ENCODE data around the gene FTCDNL1.

Gene FTCDNL1

GRCh38 chr2:199806179-199806578, 44.8 kb downstream of the FTCDNL1 start (continued):
- TF ChIP-seq, protein P1, sequence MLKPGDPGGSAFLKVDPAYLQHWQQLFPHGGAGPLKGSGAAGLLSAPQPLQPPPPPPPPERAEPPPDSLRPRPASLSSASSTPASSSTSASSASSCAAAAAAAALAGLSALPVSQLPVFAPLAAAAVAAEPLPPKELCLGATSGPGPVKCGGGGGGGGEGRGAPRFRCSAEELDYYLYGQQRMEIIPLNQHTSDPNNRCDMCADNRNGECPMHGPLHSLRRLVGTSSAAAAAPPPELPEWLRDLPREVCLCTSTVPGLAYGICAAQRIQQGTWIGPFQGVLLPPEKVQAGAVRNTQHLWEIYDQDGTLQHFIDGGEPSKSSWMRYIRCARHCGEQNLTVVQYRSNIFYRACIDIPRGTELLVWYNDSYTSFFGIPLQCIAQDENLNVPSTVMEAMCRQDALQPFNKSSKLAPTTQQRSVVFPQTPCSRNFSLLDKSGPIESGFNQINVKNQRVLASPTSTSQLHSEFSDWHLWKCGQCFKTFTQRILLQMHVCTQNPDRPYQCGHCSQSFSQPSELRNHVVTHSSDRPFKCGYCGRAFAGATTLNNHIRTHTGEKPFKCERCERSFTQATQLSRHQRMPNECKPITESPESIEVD (tag by site-specific recombination; IDR thresholded peaks at IDR 0.05), result peak; percentile 43; the same call in 1 of the 2 replicates
- 0 out of 2 replicates have a peak, but pooled peaks have one; percentile 35 for TF ChIP-seq WT1 (tag by site-specific recombination; IDR thresholded peaks at IDR 0.05)
- no peak for TF ChIP-seq ZNF404 (tag by site-specific recombination; IDR thresholded peaks at IDR 0.05)
- TF ChIP-seq TRIM28 (IDR thresholded peaks at IDR 0.05; ENCODE audit: borderline replicate concordance, low read length), result peak; percentile 87

- Histone ChIP-seq H3K36me3 (ENCODE audit: control insufficient read depth in 2 of 2, insufficient read depth in 1 of 2, low read length in 2 of 2) (no peaks in the 10 kb centered on the region), H3K9me3 (ENCODE audit: control insufficient read depth, insufficient read depth, low read depth, low read length) (no peaks in the 10 kb centered on the region), H3K4me3 (ENCODE audit: low read depth, low read length) (no peak overlapping the region), H3K4me1 (ENCODE audit: control insufficient read depth, insufficient read depth, low read length) (peaks cover 7% of the 10 kb centered on the region; the same call in 1 of the 2 replicates), H3K27ac (ENCODE audit: extremely low read depth, low read depth, low read length) (no peak overlapping the region)
- ChIA-PET CTCF (interaction anchor here (0.7 to 1.1 kb wide), 3 partner anchors 9 to 134 kb away, joined by 3 to 4 read pairs (median 3); no protein-coding TSS in a partner anchor), POLR2A (no interaction called here)
- TF ChIP-seq SCRT1 (tag by site-specific recombination; IDR thresholded peaks at IDR 0.05; ENCODE audit: borderline replicate concordance), result no peak
- TF ChIP-seq ZNF433 (tag by site-specific recombination; IDR thresholded peaks at IDR 0.05; ENCODE audit: low read depth), result no peak
- TF ChIP-seq ZNF621 (tag by site-specific recombination; IDR thresholded peaks at IDR 0.05), result no peak
- TF ChIP-seq ZNF214 (tag by site-specific recombination; IDR thresholded peaks at IDR 0.05; ENCODE audit: borderline replicate concordance), result no peak
- TF ChIP-seq, protein P2, sequence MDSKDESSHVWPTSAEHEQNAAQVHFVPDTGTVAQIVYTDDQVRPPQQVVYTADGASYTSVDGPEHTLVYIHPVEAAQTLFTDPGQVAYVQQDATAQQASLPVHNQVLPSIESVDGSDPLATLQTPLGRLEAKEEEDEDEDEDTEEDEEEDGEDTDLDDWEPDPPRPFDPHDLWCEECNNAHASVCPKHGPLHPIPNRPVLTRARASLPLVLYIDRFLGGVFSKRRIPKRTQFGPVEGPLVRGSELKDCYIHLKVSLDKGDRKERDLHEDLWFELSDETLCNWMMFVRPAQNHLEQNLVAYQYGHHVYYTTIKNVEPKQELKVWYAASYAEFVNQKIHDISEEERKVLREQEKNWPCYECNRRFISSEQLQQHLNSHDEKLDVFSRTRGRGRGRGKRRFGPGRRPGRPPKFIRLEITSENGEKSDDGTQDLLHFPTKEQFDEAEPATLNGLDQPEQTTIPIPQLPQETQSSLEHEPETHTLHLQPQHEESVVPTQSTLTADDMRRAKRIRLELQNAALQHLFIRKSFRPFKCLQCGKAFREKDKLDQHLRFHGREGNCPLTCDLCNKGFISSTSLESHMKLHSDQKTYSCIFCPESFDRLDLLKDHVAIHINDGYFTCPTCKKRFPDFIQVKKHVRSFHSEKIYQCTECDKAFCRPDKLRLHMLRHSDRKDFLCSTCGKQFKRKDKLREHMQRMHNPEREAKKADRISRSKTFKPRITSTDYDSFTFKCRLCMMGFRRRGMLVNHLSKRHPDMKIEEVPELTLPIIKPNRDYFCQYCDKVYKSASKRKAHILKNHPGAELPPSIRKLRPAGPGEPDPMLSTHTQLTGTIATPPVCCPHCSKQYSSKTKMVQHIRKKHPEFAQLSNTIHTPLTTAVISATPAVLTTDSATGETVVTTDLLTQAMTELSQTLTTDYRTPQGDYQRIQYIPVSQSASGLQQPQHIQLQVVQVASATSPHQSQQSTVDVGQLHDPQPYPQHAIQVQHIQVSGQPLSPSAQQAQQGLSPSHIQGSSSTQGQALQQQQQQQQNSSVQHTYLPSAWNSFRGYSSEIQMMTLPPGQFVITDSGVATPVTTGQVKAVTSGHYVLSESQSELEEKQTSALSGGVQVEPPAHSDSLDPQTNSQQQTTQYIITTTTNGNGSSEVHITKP (tag by site-specific recombination; IDR thresholded peaks at IDR 0.05), result peak; percentile 42; the same call in 1 of the 2 replicates
- no peak for TF ChIP-seq ZNF639 (tag by site-specific recombination; IDR thresholded peaks at IDR 0.05)
- peak; percentile 83 for TF ChIP-seq ZIC2 (tag by site-specific recombination; IDR thresholded peaks at IDR 0.05)
- peak; percentile 21; the same call in 1 of the 2 replicates for TF ChIP-seq SCRT2 (tag by site-specific recombination; IDR thresholded peaks at IDR 0.05)
- TF ChIP-seq OSR2 (tag by site-specific recombination; IDR thresholded peaks at IDR 0.05), result no peak
- TF ChIP-seq, protein P3, sequence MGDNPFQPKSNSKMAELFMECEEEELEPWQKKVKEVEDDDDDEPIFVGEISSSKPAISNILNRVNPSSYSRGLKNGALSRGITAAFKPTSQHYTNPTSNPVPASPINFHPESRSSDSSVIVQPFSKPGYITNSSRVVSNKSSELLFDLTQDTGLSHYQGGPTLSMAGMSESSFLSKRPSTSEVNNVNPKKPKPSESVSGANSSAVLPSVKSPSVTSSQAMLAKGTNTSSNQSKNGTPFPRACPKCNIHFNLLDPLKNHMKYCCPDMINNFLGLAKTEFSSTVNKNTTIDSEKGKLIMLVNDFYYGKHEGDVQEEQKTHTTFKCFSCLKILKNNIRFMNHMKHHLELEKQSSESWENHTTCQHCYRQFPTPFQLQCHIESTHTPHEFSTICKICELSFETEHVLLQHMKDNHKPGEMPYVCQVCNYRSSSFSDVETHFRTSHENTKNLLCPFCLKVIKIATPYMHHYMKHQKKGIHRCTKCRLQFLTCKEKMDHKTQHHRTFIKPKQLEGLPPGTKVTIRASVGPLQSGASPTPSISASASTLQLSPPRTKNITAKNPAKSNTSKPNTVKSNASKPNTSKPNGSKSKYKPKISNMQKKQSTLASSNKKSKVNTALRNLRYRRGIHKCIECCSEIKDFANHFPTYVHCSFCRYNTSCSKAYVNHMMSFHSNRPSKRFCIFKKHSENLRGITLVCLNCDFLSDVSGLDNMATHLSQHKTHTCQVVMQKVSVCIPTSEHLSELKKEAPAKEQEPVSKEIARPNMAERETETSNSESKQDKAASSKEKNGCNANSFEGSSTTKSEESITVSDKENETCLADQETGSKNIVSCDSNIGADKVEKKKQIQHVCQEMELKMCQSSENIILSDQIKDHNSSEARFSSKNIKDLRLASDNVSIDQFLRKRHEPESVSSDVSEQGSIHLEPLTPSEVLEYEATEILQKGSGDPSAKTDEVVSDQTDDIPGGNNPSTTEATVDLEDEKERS (tag by site-specific recombination; IDR thresholded peaks at IDR 0.05), result no peak
- no peak for TF ChIP-seq ZNF366 (tag by site-specific recombination; conservative IDR thresholded peaks at IDR 0.05)
- no peak for TF ChIP-seq ZBTB49 (tag by site-specific recombination; IDR thresholded peaks at IDR 0.05; ENCODE audit: low read depth)
- TF ChIP-seq ZNF335 (tag by site-specific recombination; conservative IDR thresholded peaks at IDR 0.05), result peak; percentile 38; the same call in 1 of the 2 replicates
- no peak for TF ChIP-seq ZNF202 (tag by site-specific recombination; IDR thresholded peaks at IDR 0.05; ENCODE audit: borderline replicate concordance)
- no peak for TF ChIP-seq ZSCAN16 (tag by site-specific recombination; IDR thresholded peaks at IDR 0.05)
- TF ChIP-seq, protein P4, sequence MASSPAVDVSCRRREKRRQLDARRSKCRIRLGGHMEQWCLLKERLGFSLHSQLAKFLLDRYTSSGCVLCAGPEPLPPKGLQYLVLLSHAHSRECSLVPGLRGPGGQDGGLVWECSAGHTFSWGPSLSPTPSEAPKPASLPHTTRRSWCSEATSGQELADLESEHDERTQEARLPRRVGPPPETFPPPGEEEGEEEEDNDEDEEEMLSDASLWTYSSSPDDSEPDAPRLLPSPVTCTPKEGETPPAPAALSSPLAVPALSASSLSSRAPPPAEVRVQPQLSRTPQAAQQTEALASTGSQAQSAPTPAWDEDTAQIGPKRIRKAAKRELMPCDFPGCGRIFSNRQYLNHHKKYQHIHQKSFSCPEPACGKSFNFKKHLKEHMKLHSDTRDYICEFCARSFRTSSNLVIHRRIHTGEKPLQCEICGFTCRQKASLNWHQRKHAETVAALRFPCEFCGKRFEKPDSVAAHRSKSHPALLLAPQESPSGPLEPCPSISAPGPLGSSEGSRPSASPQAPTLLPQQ (tag by site-specific recombination; IDR thresholded peaks at IDR 0.05), result no peak
- TF ChIP-seq ZNF266 (tag by site-specific recombination; IDR thresholded peaks at IDR 0.05; ENCODE audit: low read depth), result no peak
- TF ChIP-seq ZNF747 (tag by site-specific recombination; IDR thresholded peaks at IDR 0.05), result no peak
- no peak for TF ChIP-seq ZNF48 (tag by site-specific recombination; IDR thresholded peaks at IDR 0.05)
Observed at GRCh38 chr2:199804831-199805230, 46.2 kb downstream of the FTCDNL1 start.

Data from HEK293 (cell line).